Liver (tissue), 9 donors: ENCODE results near the gene SNX14. TPM values are rescaled to one million over a fixed set of nuclear protein-coding genes. Genes with fewer than 3 reads are reported as not detected.

Experiments used
- DNase-seq: peaks from one replicate; pipeline ENCODE4 v3.0.0-alpha.2; 2017; ENCODE audit warnings: low spot score
- H3K27ac ChIP-seq, 2 donors: one replicate each; pipeline ENCODE4 v1.7.0; 2013; ENCODE audit warnings: inconsistent platforms in 2 of 2, low read length in 2 of 2, control low read depth in 1 of 2, low read depth in 1 of 2, mild to moderate bottlenecking in 1 of 2
- H3K27me3 ChIP-seq, 4 donors: one replicate each; pipeline versions ENCODE4 v1.6.1 to v1.7.0; 2013; ENCODE audit warnings: low read length in 3 of 4, inconsistent platforms in 1 of 4, mild to moderate bottlenecking in 1 of 4, moderate library complexity in 1 of 4; ENCODE audit not compliant: control insufficient read depth in 4 of 4, insufficient read depth in 4 of 4
- H3K36me3 ChIP-seq, 4 donors: one replicate each; pipeline versions ENCODE4 v1.6.1 to v1.7.0; 2013; ENCODE audit warnings: low read length in 3 of 4, mild to moderate bottlenecking in 3 of 4, low read depth in 1 of 4, moderate library complexity in 1 of 4; ENCODE audit not compliant: control insufficient read depth in 4 of 4, insufficient read depth in 3 of 4
- H3K4me1 ChIP-seq, 4 donors: one replicate each; pipeline versions ENCODE4 v1.6.1 to v1.7.0; 2013; ENCODE audit warnings: low read length in 3 of 4, mild to moderate bottlenecking in 3 of 4, moderate library complexity in 1 of 4; ENCODE audit not compliant: control insufficient read depth in 4 of 4, insufficient read depth in 4 of 4
- H3K4me3 ChIP-seq, 3 donors: one replicate each; pipeline versions ENCODE4 v1.6.1 to v1.7.0; 2013; ENCODE audit warnings: low read length in 3 of 3, control low read depth in 1 of 3, low read depth in 1 of 3, mild to moderate bottlenecking in 1 of 3
- H3K9ac ChIP-seq, 2 donors: one replicate each; pipeline ENCODE4 v1.7.0; 2013; ENCODE audit warnings: low read length in 2 of 2, mild to moderate bottlenecking in 2 of 2, moderate library complexity in 2 of 2, control low read depth in 1 of 2, low read depth in 1 of 2
- H3K9me3 ChIP-seq, 4 donors: one replicate each; pipeline versions ENCODE4 v1.6.1 to v1.7.0; 2013; ENCODE audit warnings: low read length in 3 of 4; ENCODE audit not compliant: control insufficient read depth in 4 of 4
- EGR1 ChIP-seq, 2 donors: IDR thresholded peaks; 2 replicates each; pipeline ENCODE4 v1.6.1; 2016 to 2018; ENCODE audit warnings: antibody characterized with exemption in 2 of 2, low read depth in 2 of 2
- FOXA1 ChIP-seq: IDR thresholded peaks from 2 replicates; pipeline ENCODE4 v1.6.1; 2016; ENCODE audit warnings: antibody characterized with exemption
- FOXA2 ChIP-seq: IDR thresholded peaks from 2 replicates; pipeline ENCODE4 v1.6.1; 2016; ENCODE audit warnings: antibody characterized with exemption
- GABPA ChIP-seq, 2 donors: IDR thresholded peaks in 1 of 2; conservative IDR thresholded peaks in 1 of 2; 2 replicates each; pipeline ENCODE4 v1.6.1; 2016; ENCODE audit warnings: antibody characterized with exemption in 2 of 2, mild to moderate bottlenecking in 1 of 2, moderate library complexity in 1 of 2
- HNF4A ChIP-seq, 2 donors: conservative IDR thresholded peaks; 2 replicates each; pipeline ENCODE4 v1.6.1; 2016; ENCODE audit warnings: antibody characterized with exemption in 2 of 2, mild to moderate bottlenecking in 2 of 2
- HNF4G ChIP-seq: IDR thresholded peaks from 2 replicates; pipeline ENCODE4 v1.6.1; 2016; ENCODE audit warnings: antibody characterized with exemption
- JUND ChIP-seq, 2 donors: IDR thresholded peaks; 2 replicates each; pipeline ENCODE4 v1.6.1; 2016; ENCODE audit warnings: antibody characterized with exemption in 2 of 2
- NR2F2 ChIP-seq: IDR thresholded peaks from 2 replicates; pipeline ENCODE4 v1.6.1; 2016; ENCODE audit warnings: antibody characterized with exemption
- RAD21 ChIP-seq, 2 donors: IDR thresholded peaks; 2 replicates each; pipeline ENCODE4 v1.6.1; 2016; ENCODE audit warnings: antibody characterized with exemption in 2 of 2, mild to moderate bottlenecking in 2 of 2
- REST ChIP-seq: IDR thresholded peaks from 2 replicates; pipeline ENCODE4 v1.6.1; 2016; ENCODE audit warnings: antibody characterized with exemption, mild to moderate bottlenecking
- RXRA ChIP-seq, 2 donors: IDR thresholded peaks; 2 replicates each; pipeline ENCODE4 v1.6.1; 2017 to 2018; ENCODE audit warnings: antibody characterized with exemption in 2 of 2, mild to moderate bottlenecking in 1 of 2
- SP1 ChIP-seq: IDR thresholded peaks from 2 replicates; pipeline ENCODE4 v1.6.1; 2018; ENCODE audit warnings: antibody characterized with exemption, mild to moderate bottlenecking
- TAF1 ChIP-seq: conservative IDR thresholded peaks from 2 replicates; pipeline ENCODE4 v1.6.1; 2016; ENCODE audit warnings: antibody characterized with exemption, mild to moderate bottlenecking
- YY1 ChIP-seq: IDR thresholded peaks from 2 replicates; pipeline ENCODE4 v1.6.1; 2016; ENCODE audit warnings: antibody characterized with exemption, mild to moderate bottlenecking
- WGBS: extraction: QIAGEN DNeasy Blood & Tissue Kit; methylation state at CpG from one replicate; pipeline ENCODE4 v1.1.7; 2013; 5-methylcytosine and 5-hydroxymethylcytosine counted together
- polyA plus RNA-seq, 2 donors: library from polyadenylated mRNA; stranded (reverse) in 1 of 2; unstranded in 1 of 2; fragments of 200-250 nt in 1 of 2; fragments of >200 nt in 1 of 2; fragmentation: Nextera tagmentation in 1 of 2; extraction: Ambion mirVana in 1 of 2; gene quantifications; one replicate each; pipeline versions ENCODE4 v1.2.1 to v1.2.3, GENCODE V29; 2013 to 2015
- total RNA-seq, 2 donors: library from RNA; depleted of rRNA; stranded (reverse); fragments of >200 nt; gene quantifications; one replicate each; pipeline ENCODE4 v1.2.3, GENCODE V29; 2014
- TF ChIP-seq, protein P1 (sequence below): IDR thresholded peaks from 2 replicates; pipeline ENCODE4 v1.6.1; 2016; ENCODE audit warnings: antibody characterized with exemption
- TF ChIP-seq, protein P2 (sequence below): fragments of 150-350 bp; IDR thresholded peaks from 2 replicates; pipeline ENCODE4 v1.5.1; 2017; ENCODE audit warnings: improper control_type of control experiment, low read depth, low read length; ENCODE audit not compliant: missing input control
- TF ChIP-seq, protein P3 (sequence below): IDR thresholded peaks from 2 replicates; pipeline ENCODE4 v1.6.1; 2016; ENCODE audit warnings: antibody characterized with exemption
- TF ChIP-seq, protein P4 (sequence below): IDR thresholded peaks from 2 replicates; pipeline ENCODE4 v1.6.1; 2016; ENCODE audit warnings: antibody characterized with exemption
- donor health status: healthy.
- donor health status: healthy.
- donor health status: healthy.
- donor health status: healthy.
- donor health status: healthy.

SNX14 gene
- total and polyA plus RNA-seq, 4 donors, result 30.5 to 79.1 (median 52.7) TPM

GRCh38 chr6:85579581-85579980 is 14.1 kb downstream of the SNX14 start:
- DNase-seq, result no peak
- peak overlapping the region; percentile 42 to 69 for H3K27ac ChIP-seq

More at GRCh38 chr6:85579581-85579980, 14.1 kb downstream of the SNX14 start:
- WGBS, result 54% methylated on average over 4 of the region's 4 CpGs
- Histone ChIP-seq H3K4me3 (no peak overlapping the region), H3K9me3 (no peaks in the 10 kb centered on the region), H3K4me1 (peaks cover 14 to 57% (median 32%) of the 10 kb centered on the region in 4 donors), H3K36me3 (no peaks in the 10 kb centered on the region), H3K9ac (no peak overlapping the region), H3K27me3 (no peaks in the 10 kb centered on the region)
- TF ChIP-seq REST, result peak; percentile 33
- TF ChIP-seq RAD21 (IDR thresholded peaks at IDR 0.05), result peak in 1 of 2 donors; percentile 22
- TF ChIP-seq SP1, result peak; percentile 63
- TF ChIP-seq FOXA1, result no peak
- TF ChIP-seq YY1, result peak; percentile 31
- TF ChIP-seq NR2F2, result peak; percentile 31
- peak; percentile 54 for TF ChIP-seq FOXA2
- TF ChIP-seq JUND (IDR thresholded peaks at IDR 0.05), result peak in 1 of 2 donors; percentile 75
- peak; percentile 97 to 98 for TF ChIP-seq HNF4A (conservative IDR thresholded peaks at IDR 0.05)
- TF ChIP-seq RXRA (IDR thresholded peaks at IDR 0.05), result peak; percentile 89 to 93
- peak in 1 of 2 donors; percentile 31 for TF ChIP-seq EGR1 (IDR thresholded peaks at IDR 0.05; ENCODE audit: low read depth in 2 of 2)
- TF ChIP-seq, protein P1, sequence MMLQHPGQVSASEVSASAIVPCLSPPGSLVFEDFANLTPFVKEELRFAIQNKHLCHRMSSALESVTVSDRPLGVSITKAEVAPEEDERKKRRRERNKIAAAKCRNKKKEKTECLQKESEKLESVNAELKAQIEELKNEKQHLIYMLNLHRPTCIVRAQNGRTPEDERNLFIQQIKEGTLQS, result no peak
- peak; percentile 87 for TF ChIP-seq HNF4G
- TF ChIP-seq, protein P2, sequence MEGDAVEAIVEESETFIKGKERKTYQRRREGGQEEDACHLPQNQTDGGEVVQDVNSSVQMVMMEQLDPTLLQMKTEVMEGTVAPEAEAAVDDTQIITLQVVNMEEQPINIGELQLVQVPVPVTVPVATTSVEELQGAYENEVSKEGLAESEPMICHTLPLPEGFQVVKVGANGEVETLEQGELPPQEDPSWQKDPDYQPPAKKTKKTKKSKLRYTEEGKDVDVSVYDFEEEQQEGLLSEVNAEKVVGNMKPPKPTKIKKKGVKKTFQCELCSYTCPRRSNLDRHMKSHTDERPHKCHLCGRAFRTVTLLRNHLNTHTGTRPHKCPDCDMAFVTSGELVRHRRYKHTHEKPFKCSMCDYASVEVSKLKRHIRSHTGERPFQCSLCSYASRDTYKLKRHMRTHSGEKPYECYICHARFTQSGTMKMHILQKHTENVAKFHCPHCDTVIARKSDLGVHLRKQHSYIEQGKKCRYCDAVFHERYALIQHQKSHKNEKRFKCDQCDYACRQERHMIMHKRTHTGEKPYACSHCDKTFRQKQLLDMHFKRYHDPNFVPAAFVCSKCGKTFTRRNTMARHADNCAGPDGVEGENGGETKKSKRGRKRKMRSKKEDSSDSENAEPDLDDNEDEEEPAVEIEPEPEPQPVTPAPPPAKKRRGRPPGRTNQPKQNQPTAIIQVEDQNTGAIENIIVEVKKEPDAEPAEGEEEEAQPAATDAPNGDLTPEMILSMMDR, result no peak
- TF ChIP-seq, protein P3, sequence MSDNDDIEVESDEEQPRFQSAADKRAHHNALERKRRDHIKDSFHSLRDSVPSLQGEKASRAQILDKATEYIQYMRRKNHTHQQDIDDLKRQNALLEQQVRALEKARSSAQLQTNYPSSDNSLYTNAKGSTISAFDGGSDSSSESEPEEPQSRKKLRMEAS, result peak; percentile 81
- peak in 1 of 2 donors; percentile 12 for TF ChIP-seq GABPA (IDR thresholded peaks at IDR 0.05 in 1 of 2, conservative IDR thresholded peaks at IDR 0.05 in 1 of 2)
- TF ChIP-seq, protein P4, sequence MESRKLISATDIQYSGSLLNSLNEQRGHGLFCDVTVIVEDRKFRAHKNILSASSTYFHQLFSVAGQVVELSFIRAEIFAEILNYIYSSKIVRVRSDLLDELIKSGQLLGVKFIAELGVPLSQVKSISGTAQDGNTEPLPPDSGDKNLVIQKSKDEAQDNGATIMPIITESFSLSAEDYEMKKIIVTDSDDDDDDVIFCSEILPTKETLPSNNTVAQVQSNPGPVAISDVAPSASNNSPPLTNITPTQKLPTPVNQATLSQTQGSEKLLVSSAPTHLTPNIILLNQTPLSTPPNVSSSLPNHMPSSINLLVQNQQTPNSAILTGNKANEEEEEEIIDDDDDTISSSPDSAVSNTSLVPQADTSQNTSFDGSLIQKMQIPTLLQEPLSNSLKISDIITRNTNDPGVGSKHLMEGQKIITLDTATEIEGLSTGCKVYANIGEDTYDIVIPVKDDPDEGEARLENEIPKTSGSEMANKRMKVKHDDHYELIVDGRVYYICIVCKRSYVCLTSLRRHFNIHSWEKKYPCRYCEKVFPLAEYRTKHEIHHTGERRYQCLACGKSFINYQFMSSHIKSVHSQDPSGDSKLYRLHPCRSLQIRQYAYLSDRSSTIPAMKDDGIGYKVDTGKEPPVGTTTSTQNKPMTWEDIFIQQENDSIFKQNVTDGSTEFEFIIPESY, result peak; percentile 44
- no peak for TF ChIP-seq TAF1
